ENCODE results near the gene ULK4.

ULK4 gene

DNA sequence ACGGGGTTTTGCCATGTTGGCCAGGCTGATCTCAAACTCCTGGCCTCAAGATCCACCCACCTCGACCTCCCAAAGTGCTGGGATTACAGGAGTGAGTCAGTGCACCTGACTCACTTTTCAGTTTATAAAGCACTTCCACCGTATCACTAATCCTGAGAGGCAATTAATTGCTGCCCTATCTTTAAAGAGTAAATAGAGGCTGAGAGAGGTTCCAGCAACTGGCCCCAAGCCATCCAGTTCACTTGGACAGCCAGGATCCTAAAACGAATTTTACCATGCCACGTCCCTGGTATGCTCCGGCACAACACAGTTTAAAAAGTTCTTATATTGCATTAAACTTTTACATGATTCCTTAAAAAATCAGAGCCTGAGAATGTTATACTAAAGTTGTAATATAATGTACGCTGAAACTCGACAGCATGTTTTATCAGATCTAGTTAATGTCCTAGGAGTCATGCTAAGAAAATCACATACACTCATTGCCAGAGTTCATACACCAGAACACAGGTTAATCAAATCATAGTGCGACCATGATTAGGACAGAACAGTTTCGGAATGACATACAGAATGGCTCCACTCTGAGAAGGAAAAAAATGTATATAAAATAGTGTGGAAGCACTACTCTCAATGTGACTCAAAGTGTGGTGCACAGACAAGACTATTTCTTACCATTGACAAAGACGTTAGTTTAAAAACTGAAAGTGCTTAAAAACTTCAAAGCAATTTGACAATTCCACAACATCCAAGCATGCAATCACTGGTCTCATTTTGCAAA, 125.4 kb downstream of the ULK4 start:
- TF ChIP-seq, protein P1, sequence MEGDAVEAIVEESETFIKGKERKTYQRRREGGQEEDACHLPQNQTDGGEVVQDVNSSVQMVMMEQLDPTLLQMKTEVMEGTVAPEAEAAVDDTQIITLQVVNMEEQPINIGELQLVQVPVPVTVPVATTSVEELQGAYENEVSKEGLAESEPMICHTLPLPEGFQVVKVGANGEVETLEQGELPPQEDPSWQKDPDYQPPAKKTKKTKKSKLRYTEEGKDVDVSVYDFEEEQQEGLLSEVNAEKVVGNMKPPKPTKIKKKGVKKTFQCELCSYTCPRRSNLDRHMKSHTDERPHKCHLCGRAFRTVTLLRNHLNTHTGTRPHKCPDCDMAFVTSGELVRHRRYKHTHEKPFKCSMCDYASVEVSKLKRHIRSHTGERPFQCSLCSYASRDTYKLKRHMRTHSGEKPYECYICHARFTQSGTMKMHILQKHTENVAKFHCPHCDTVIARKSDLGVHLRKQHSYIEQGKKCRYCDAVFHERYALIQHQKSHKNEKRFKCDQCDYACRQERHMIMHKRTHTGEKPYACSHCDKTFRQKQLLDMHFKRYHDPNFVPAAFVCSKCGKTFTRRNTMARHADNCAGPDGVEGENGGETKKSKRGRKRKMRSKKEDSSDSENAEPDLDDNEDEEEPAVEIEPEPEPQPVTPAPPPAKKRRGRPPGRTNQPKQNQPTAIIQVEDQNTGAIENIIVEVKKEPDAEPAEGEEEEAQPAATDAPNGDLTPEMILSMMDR (IDR thresholded peaks at IDR 0.05; ENCODE audit: control insufficient read depth, extremely low read depth, insufficient read depth) = no peak
- peak; percentile 50 for DNase-seq (ENCODE audit: low read depth)
- no peak overlapping the region for H3K4me3 ChIP-seq (ENCODE audit: low read depth, low read length)

GRCh38 chr3:41833628-41834027, 128.3 kb downstream of the ULK4 start:
- DNase-seq (ENCODE audit: low read depth) = no peak
- TF ChIP-seq, protein P1 (IDR thresholded peaks at IDR 0.05; ENCODE audit: control insufficient read depth, extremely low read depth, insufficient read depth) = no peak
- no peak overlapping the region for H3K4me3 ChIP-seq (ENCODE audit: low read depth, low read length)

GRCh38 chr3:41819236-41819635, 142.7 kb downstream of the ULK4 start:
- H3K4me3 ChIP-seq (ENCODE audit: low read depth, low read length) = no peak overlapping the region
- TF ChIP-seq, protein P1 (IDR thresholded peaks at IDR 0.05; ENCODE audit: control insufficient read depth, extremely low read depth, insufficient read depth) = no peak
- no peak for DNase-seq (ENCODE audit: low read depth)

- no peak overlapping the region for H3K4me3 ChIP-seq (ENCODE audit: low read depth, low read length)
- TF ChIP-seq, protein P1 (IDR thresholded peaks at IDR 0.05; ENCODE audit: control insufficient read depth, extremely low read depth, insufficient read depth) = no peak
- DNase-seq (ENCODE audit: low read depth) = peak; percentile 69
Observed at GRCh38 chr3:41808618-41809017, 153.3 kb downstream of the ULK4 start.

GRCh38 chr3:41808152-41808551, 153.8 kb downstream of the ULK4 start:
- H3K4me3 ChIP-seq (ENCODE audit: low read depth, low read length) = no peak overlapping the region
- DNase-seq (ENCODE audit: low read depth) = no peak
- TF ChIP-seq, protein P1 (IDR thresholded peaks at IDR 0.05; ENCODE audit: control insufficient read depth, extremely low read depth, insufficient read depth) = no peak

DNA sequence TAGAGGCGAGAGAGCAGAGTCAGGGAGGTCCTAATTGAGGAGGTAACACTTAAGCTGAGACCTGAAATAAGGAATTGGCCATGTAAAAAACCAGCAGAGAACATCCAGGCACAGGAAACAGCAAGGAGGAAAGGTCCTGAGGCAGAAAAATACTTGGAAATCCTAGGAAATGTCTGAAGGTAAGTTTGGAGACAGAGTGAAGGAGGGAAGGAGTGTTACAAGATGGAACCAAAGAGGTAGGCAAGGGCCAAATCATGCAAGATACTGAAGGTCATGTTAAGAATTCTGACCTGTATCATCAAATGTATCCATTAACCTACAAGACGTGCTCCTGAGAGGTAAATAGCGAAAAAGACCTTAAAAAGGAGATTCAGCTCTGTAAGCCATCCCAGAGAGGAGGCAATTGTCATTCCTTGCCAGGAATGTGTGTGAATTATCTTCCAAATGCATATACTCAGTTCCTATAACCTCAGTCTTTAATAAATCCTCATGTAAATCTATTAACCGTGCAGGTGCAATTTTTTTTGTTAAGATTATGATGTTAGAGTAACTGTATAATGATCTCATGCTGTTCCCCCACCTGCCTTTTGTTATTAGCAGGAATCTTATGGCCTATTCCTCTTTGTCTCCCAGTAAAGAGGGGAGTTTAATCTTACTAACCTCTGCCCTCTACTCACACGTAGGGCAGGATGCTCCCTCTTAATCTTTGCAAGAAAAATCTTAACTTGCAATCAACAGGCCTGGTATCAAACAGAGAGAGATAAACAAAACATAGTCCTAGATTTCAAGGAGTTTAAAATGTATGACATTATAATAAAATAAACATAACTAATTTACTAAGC, 166.9 kb downstream of the ULK4 start:
- no peak overlapping the region for H3K4me3 ChIP-seq (ENCODE audit: low read depth, low read length)
- TF ChIP-seq, protein P1 (IDR thresholded peaks at IDR 0.05; ENCODE audit: control insufficient read depth, extremely low read depth, insufficient read depth) = no peak
- DNase-seq (ENCODE audit: low read depth) = no peak

Measured in LNCaP clone FGC (cell line).